ENCODE data around the gene CCDC33. TPM values are rescaled to one million over a fixed set of nuclear protein-coding genes. Genes with fewer than 3 reads are reported as not detected.

Gene CCDC33
- total RNA-seq, 1 donor, result 0.09 TPM

- DNase-seq (ENCODE audit: low read depth), result peak; percentile 54
- no peak for TF ChIP-seq CTCF (IDR thresholded peaks at IDR 0.05; ENCODE audit: insufficient read depth, low read length)
- H3K4me3 ChIP-seq (ENCODE audit: low read depth, low read length), result no peak overlapping the region
Measured at GRCh38 chr15:74314795-74315438, 78.8 kb downstream of the CCDC33 start.

GRCh38 chr15:74315626-74316025, 79.5 kb downstream of the CCDC33 start:
- TF ChIP-seq CTCF (IDR thresholded peaks at IDR 0.05; ENCODE audit: insufficient read depth, low read length), result no peak
- DNase-seq (ENCODE audit: low read depth), result no peak
- no peak overlapping the region for H3K4me3 ChIP-seq (ENCODE audit: low read depth, low read length)

- TF ChIP-seq CTCF (IDR thresholded peaks at IDR 0.05; ENCODE audit: insufficient read depth, low read length), result no peak
- DNase-seq (ENCODE audit: low read depth), result no peak
Measured at GRCh38 chr15:74316141-74316540, 80.0 kb downstream of the CCDC33 start.

GRCh38 chr15:74317820-74318375, 81.8 kb downstream of the CCDC33 start:
- H3K4me3 ChIP-seq (ENCODE audit: low read depth, low read length), result no peak overlapping the region
- TF ChIP-seq CTCF (IDR thresholded peaks at IDR 0.05; ENCODE audit: insufficient read depth, low read length), result no peak
- DNase-seq (ENCODE audit: low read depth), result peak; percentile 98

More at GRCh38 chr15:74316141-74316540, 80.0 kb downstream of the CCDC33 start:
- H3K4me3 ChIP-seq (ENCODE audit: low read depth, low read length), result no peak overlapping the region

- DNase-seq (ENCODE audit: low read depth), result peak; percentile 30
- no peak overlapping the region for H3K4me3 ChIP-seq (ENCODE audit: low read depth, low read length)
Measured at GRCh38 chr15:74318376-74319137, 82.4 kb downstream of the CCDC33 start.

GRCh38 chr15:74319138-74319460, 83.0 kb downstream of the CCDC33 start:
- no peak for TF ChIP-seq CTCF (IDR thresholded peaks at IDR 0.05; ENCODE audit: insufficient read depth, low read length)
- H3K4me3 ChIP-seq (ENCODE audit: low read depth, low read length), result no peak overlapping the region
- no peak for DNase-seq (ENCODE audit: low read depth)

More at GRCh38 chr15:74318376-74319137, 82.4 kb downstream of the CCDC33 start:
- no peak for TF ChIP-seq CTCF (IDR thresholded peaks at IDR 0.05; ENCODE audit: insufficient read depth, low read length)
